ENCODE data around the gene CAB39L. TPM values are rescaled to one million over a fixed set of nuclear protein-coding genes. Genes with fewer than 3 reads are reported as not detected.

CAB39L gene
- total and polyA plus RNA-seq, 2 experiments from 2014 or later = 3.3 to 4.4 TPM

GRCh38 chr13:49374585-49375290 is 69.1 kb downstream of the CAB39L start:
- H3K9me3 Mint-ChIP-seq = peaks cover 5% of the 10 kb centered on the region; the same call in 2 of the 3 replicates
- no peak overlapping the region for H3K27ac ChIP-seq (ENCODE audit: low read depth)
- no peaks in the 10 kb centered on the region for H3K79me2 ChIP-seq (replicated peaks; ENCODE audit: insufficient read depth)
- H4K20me1 ChIP-seq (replicated peaks; ENCODE audit: insufficient read depth) = no peaks in the 10 kb centered on the region
- no peak overlapping the region for H2AFZ ChIP-seq
- no peaks in the 10 kb centered on the region for H3K36me3 ChIP-seq (ENCODE audit: insufficient read depth)
- no peak for ATAC-seq
- no peak overlapping the region for H3K27ac Mint-ChIP-seq
- H3K9me2 ChIP-seq (ENCODE audit: insufficient read depth) = no peaks in the 10 kb centered on the region
- peaks cover 20% of the 10 kb centered on the region for H3K4me1 Mint-ChIP-seq
- no peak overlapping the region for H3K4me2 ChIP-seq
- H3K4me3 ChIP-seq = no peak overlapping the region
- TF ChIP-seq EZH2phosphoT487 (IDR thresholded peaks at IDR 0.05; ENCODE audit: unreplicated experiment) (no peak), EZH2 (IDR thresholded peaks at IDR 0.05; ENCODE audit: low read depth, unreplicated experiment) (no peak), JUNB (IDR thresholded peaks at IDR 0.05; ENCODE audit: unreplicated experiment) (no peak)
- H3K27me3 ChIP-seq (ENCODE audit: insufficient read depth) = no peaks in the 10 kb centered on the region
- H3K4me3 Mint-ChIP-seq = no peak overlapping the region
- H3K27me3 Mint-ChIP-seq (ENCODE audit: insufficient read depth, low read depth, poor library complexity) = no peaks in the 10 kb centered on the region
- H3K36me3 Mint-ChIP-seq (ENCODE audit: low read depth) = no peaks in the 10 kb centered on the region; the same call in 2 of the 3 replicates
- no peaks in the 10 kb centered on the region for H3F3A ChIP-seq (replicated peaks; ENCODE audit: low read depth)
- no peaks in the 10 kb centered on the region; the same call in 1 of the 2 replicates for H3K4me1 ChIP-seq (ENCODE audit: insufficient read depth)
- DNase-seq (ENCODE audit: low spot score) = no peak

GRCh38 chr13:49373716-49374115 is 70.1 kb downstream of the CAB39L start:
- H3K4me3 ChIP-seq = no peak overlapping the region
- no peaks in the 10 kb centered on the region for H3F3A ChIP-seq (replicated peaks; ENCODE audit: low read depth)
- H3K4me1 Mint-ChIP-seq = peaks cover 27% of the 10 kb centered on the region
- no peaks in the 10 kb centered on the region; the same call in 2 of the 3 replicates for H3K36me3 Mint-ChIP-seq (ENCODE audit: low read depth)
- H4K20me1 ChIP-seq (replicated peaks; ENCODE audit: insufficient read depth) = no peaks in the 10 kb centered on the region
- H3K4me2 ChIP-seq = no peak overlapping the region
- DNase-seq (ENCODE audit: low spot score) (no peak), ATAC-seq (no peak)
- H3K27me3 Mint-ChIP-seq (ENCODE audit: insufficient read depth, low read depth, poor library complexity) = no peaks in the 10 kb centered on the region
- H3K79me2 ChIP-seq (replicated peaks; ENCODE audit: insufficient read depth) = no peaks in the 10 kb centered on the region
- H3K27me3 ChIP-seq (ENCODE audit: insufficient read depth) = no peaks in the 10 kb centered on the region
- no peak overlapping the region for H2AFZ ChIP-seq
- no peak for TF ChIP-seq POLR2AphosphoS5 (IDR thresholded peaks at IDR 0.05; ENCODE audit: low read depth)
- TF ChIP-seq CTCF (conservative IDR thresholded peaks at IDR 0.05; ENCODE audit: low read depth in 2 of 2) = no peak
- no peak for TF ChIP-seq NANOG (IDR thresholded peaks at IDR 0.05; ENCODE audit: borderline replicate concordance)
- no peak for TF ChIP-seq CREB1 (CRISPR knock-in tag; IDR thresholded peaks at IDR 0.05; ENCODE audit: low read depth)
- no peak for TF ChIP-seq REST (IDR thresholded peaks at IDR 0.05; ENCODE audit: unreplicated experiment)
- TF ChIP-seq EZH2 (IDR thresholded peaks at IDR 0.05; ENCODE audit: low read depth, unreplicated experiment) = no peak
- no peak overlapping the region for H3K27ac Mint-ChIP-seq
- peaks cover 5% of the 10 kb centered on the region; the same call in 2 of the 3 replicates for H3K9me3 Mint-ChIP-seq
- H3K4me1 ChIP-seq (ENCODE audit: insufficient read depth) = peaks cover 7% of the 10 kb centered on the region
- no peak overlapping the region for H3K4me3 Mint-ChIP-seq
- no peaks in the 10 kb centered on the region for H3K9me2 ChIP-seq (ENCODE audit: insufficient read depth)
- H3K27ac ChIP-seq (ENCODE audit: low read depth) = no peak overlapping the region
- no peaks in the 10 kb centered on the region for H3K36me3 ChIP-seq (ENCODE audit: insufficient read depth)

Data from GM23338 (cell line).